SK-MEL-5 (cell line): ENCODE data around the gene KCNMB2. TPM values are rescaled to one million over a fixed set of nuclear protein-coding genes. Genes with fewer than 3 reads are reported as not detected.

Experiments
- DNase-seq: peaks from one replicate; pipeline ENCODE4 v3.0.0-alpha.2; 2016; ENCODE audit warnings: low read depth, low spot score
- in situ Hi-C: cut with HindIII; loops from 2 replicates; pipeline ENCODE4 v1.10.0; 2016; ENCODE audit warnings: low sequenced_read_pairs, high pct_unique_total_duplicates, low pct_unique_long_range_greater_than_20kb
- total RNA-seq: library from RNA; depleted of rRNA; stranded (reverse); fragments of >200 nt; shearing (Covaris generic); gene quantifications from 2 replicates; pipeline ENCODE4 v1.2.3, GENCODE V29; 2014

Gene KCNMB2
- total RNA-seq, 1 experiment from 2014 or later = not detected

- DNase-seq = no peak
- in situ Hi-C loops = no loop called here
Measured at GRCh38 chr3:178802993-178803693, 266.9 kb downstream of the KCNMB2 start.

GRCh38 chr3:178804606-178805005 is 268.4 kb downstream of the KCNMB2 start:
- no peak for DNase-seq
- in situ Hi-C loops = no loop called here

GRCh38 chr3:178805741-178806140 is 269.5 kb downstream of the KCNMB2 start:
- no peak for DNase-seq
- in situ Hi-C loops = no loop called here

GRCh38 chr3:178806651-178807050 is 270.4 kb downstream of the KCNMB2 start:
- DNase-seq = no peak
- in situ Hi-C loops = no loop called here

- in situ Hi-C loops = no loop called here
- DNase-seq = no peak
Measured at GRCh38 chr3:178807694-178808093, 271.5 kb downstream of the KCNMB2 start.

- DNase-seq = no peak
- in situ Hi-C loops = no loop called here
Measured at GRCh38 chr3:178808748-178809147, 272.5 kb downstream of the KCNMB2 start.

GRCh38 chr3:178810181-178810580 is 273.9 kb downstream of the KCNMB2 start:
- DNase-seq = no peak
- in situ Hi-C loops = no loop called here

- no peak for DNase-seq
- in situ Hi-C loops = no loop called here
Measured at GRCh38 chr3:178822722-178823121, 286.5 kb downstream of the KCNMB2 start.

- no peak for DNase-seq
- in situ Hi-C loops = no loop called here
Measured at GRCh38 chr3:178823150-178823549, 286.9 kb downstream of the KCNMB2 start.

- in situ Hi-C loops = no loop called here
- DNase-seq = no peak
Measured at GRCh38 chr3:178823591-178824246, 287.5 kb downstream of the KCNMB2 start.

GRCh38 chr3:178826435-178827123 is 290.3 kb downstream of the KCNMB2 start:
- in situ Hi-C loops = no loop called here
- DNase-seq = no peak

- DNase-seq = no peak
- in situ Hi-C loops = no loop called here
Measured at GRCh38 chr3:178827285-178827856, 291.1 kb downstream of the KCNMB2 start.

GRCh38 chr3:178833695-178834094 is 297.5 kb downstream of the KCNMB2 start:
- no peak for DNase-seq
- in situ Hi-C loops = no loop called here

- no peak for DNase-seq
- in situ Hi-C loops = no loop called here
Measured at GRCh38 chr3:178835033-178835432, 298.8 kb downstream of the KCNMB2 start.

GRCh38 chr3:178837512-178837911 is 301.3 kb downstream of the KCNMB2 start:
- no peak for DNase-seq
- in situ Hi-C loops = no loop called here

- no peak for DNase-seq
- in situ Hi-C loops = no loop called here
Measured at GRCh38 chr3:178840586-178840985, 304.4 kb downstream of the KCNMB2 start.

- in situ Hi-C loops = no loop called here
- DNase-seq = no peak
Measured at GRCh38 chr3:178841011-178841410, 304.8 kb downstream of the KCNMB2 start.

GRCh38 chr3:178844916-178845315 is 308.7 kb downstream of the KCNMB2 start:
- in situ Hi-C loops = no loop called here
- no peak for DNase-seq
